Hepatocyte (in vitro differentiated cells): ENCODE results near the gene FOXD4L1. TPM values are rescaled to one million over a fixed set of nuclear protein-coding genes. Genes with fewer than 3 reads are reported as not detected.
A peak's percentile ranks its signal among the peaks of the same experiment; 100 is the strongest.
"Not testable (repeated sequence)": the region's sequence is repeated elsewhere in the genome, so short reads cannot be mapped to it uniquely, and the experiment has no call there.

ENCODE experiments used
- DNase-seq: peaks from one replicate; pipeline ENCODE4 v3.0.0-alpha.2; 2016; ENCODE audit warnings: low spot score
- H2AFZ ChIP-seq: fragments of 200-600 bp; sonication (generic); 2 replicates; pipeline ENCODE4 v1.6.0; 2016; ENCODE audit warnings: antibody characterized with exemption, mild to moderate bottlenecking
- H3K27ac ChIP-seq: fragments of 200-600 bp; sonication (generic); 2 replicates; pipeline ENCODE4 v1.5.1; 2016; ENCODE audit warnings: mild to moderate bottlenecking
- H3K27me3 ChIP-seq: fragments of 200-600 bp; sonication (generic); 2 replicates; pipeline ENCODE4 v1.6.1; 2016
- H3K36me3 ChIP-seq: fragments of 200-600 bp; sonication (generic); replicated peaks from 2 replicates; pipeline ENCODE4 v1.5.1; 2016; ENCODE audit warnings: low read depth; ENCODE audit not compliant: insufficient read depth
- H3K4me1 ChIP-seq: fragments of 200-600 bp; sonication (generic); 2 replicates; pipeline ENCODE4 v1.5.1; 2016; ENCODE audit warnings: mild to moderate bottlenecking, moderate library complexity; ENCODE audit not compliant: insufficient read depth
- H3K4me2 ChIP-seq: fragments of 200-600 bp; sonication (generic); 2 replicates; pipeline ENCODE4 v1.6.0; 2016
- H3K4me3 ChIP-seq: fragments of 200-600 bp; sonication (generic); 2 replicates; pipeline ENCODE4 v1.5.1; 2016; ENCODE audit warnings: mild to moderate bottlenecking
- H3K79me2 ChIP-seq: fragments of 200-600 bp; sonication (generic); 2 replicates; pipeline ENCODE4 v1.6.0; 2017; ENCODE audit warnings: mild to moderate bottlenecking
- H3K9me2 ChIP-seq: fragments of 200-600 bp; sonication (generic); replicated peaks from 2 replicates; pipeline ENCODE4 v1.6.0; 2017; ENCODE audit warnings: mild to moderate bottlenecking; ENCODE audit not compliant: insufficient read depth
- H3K9me3 ChIP-seq: fragments of 200-600 bp; sonication (generic); 2 replicates; pipeline ENCODE4 v1.5.1; 2016; ENCODE audit warnings: low read depth, mild to moderate bottlenecking
- H4K20me1 ChIP-seq: fragments of 200-600 bp; sonication (generic); 2 replicates; pipeline ENCODE4 v1.6.0; 2016; ENCODE audit warnings: mild to moderate bottlenecking; ENCODE audit not compliant: insufficient read depth, poor library complexity, severe bottlenecking
- EZH2phosphoT487 ChIP-seq: fragments of 200-600 bp; sonication (generic); IDR thresholded peaks from one replicate; pipeline ENCODE4 v1.6.1; 2018; ENCODE audit warnings: antibody characterized with exemption, mild to moderate bottlenecking, low read depth, moderate library complexity; ENCODE audit not compliant: unreplicated experiment, severe bottlenecking
- WGBS: methylation state at CpG from one replicate; pipeline ENCODE4 v1.1.6; 2016; ENCODE audit warnings: low lambda C conversion rate; ENCODE audit errors: missing lambda C conversion rate; 5-methylcytosine and 5-hydroxymethylcytosine counted together
- polyA plus RNA-seq: library from polyadenylated mRNA; unstranded; fragments of >200 nt; fragmentation: Nextera tagmentation; extraction: Ambion mirVana; gene quantifications from 2 replicates; pipeline ENCODE4 v1.2.1, GENCODE V29; 2016
- total RNA-seq: library from RNA; depleted of rRNA; stranded (reverse); fragments of >200 nt; gene quantifications from 2 replicates; pipeline ENCODE4 v1.2.3, GENCODE V29; 2014

FOXD4L1 gene
- total and polyA plus RNA-seq, 2 experiments from 2014 or later: 0.20 TPM; not detected in 1

- H3K4me2 ChIP-seq, H4K20me1 ChIP-seq, H3K36me3 ChIP-seq, H3K9me2 ChIP-seq, H3K4me1 ChIP-seq, DNase-seq, H3K27me3 ChIP-seq, H3K4me3 ChIP-seq, H3K79me2 ChIP-seq, H2AFZ ChIP-seq, H3K9me3 ChIP-seq, H3K27ac ChIP-seq: not testable (repeated sequence)
- WGBS: 80% methylated on average over 1 of the region's 4 CpGs
These were observed 34.5 kb downstream of the FOXD4L1 start for GRCh38 chr2:113532991-113533390.

DNA sequence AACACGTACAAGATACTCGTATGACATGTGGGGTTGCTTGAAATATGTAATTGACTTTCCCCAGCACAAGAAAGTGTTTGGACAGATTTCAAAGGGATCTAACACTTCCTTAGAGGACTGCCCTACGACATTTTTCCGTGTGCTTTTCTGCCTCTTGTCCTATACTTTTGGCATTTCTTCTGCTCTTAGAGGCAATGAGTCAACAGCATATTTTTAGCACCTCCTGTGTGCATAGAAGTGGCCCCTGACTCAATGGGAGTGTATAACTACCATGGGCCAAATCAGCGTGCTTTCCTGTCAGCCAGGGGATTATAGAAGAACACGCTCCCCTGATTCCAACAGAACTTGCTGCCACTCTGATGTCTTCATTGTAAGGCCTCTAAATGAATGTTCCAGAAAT lies 38.1 kb downstream of the FOXD4L1 start:
- H3K36me3 ChIP-seq, H3K4me2 ChIP-seq, H3K9me2 ChIP-seq, H4K20me1 ChIP-seq, H2AFZ ChIP-seq, H3K27ac ChIP-seq, H3K9me3 ChIP-seq, H3K4me1 ChIP-seq, H3K4me3 ChIP-seq, H3K27me3 ChIP-seq, H3K79me2 ChIP-seq, DNase-seq: not testable (repeated sequence)
- WGBS: 71% methylated on average over 6 of the region's 6 CpGs

DNA sequence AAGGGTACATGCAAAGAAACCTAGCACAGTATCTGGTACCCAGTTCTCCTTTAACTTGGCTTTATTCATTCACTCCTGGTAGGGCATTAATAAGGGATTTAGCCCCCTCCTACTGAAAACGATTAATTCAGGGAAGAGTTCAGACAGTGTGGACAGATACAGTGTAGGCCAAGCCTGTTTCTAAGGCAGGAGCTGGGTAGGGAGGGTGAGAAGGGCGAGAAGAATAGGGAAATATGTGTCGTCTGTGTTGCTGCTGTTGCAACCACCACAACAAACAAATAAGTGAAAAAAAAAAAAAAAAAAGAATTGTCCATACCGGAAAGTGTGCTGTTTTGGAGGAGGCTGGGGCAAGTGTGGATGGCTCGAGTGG lies 42.4 kb downstream of the FOXD4L1 start:
- WGBS: 17% methylated on average over 5 of the region's 5 CpGs
- not testable (repeated sequence) for H3K27me3 ChIP-seq, H3K79me2 ChIP-seq, H3K4me1 ChIP-seq, H3K9me3 ChIP-seq, H4K20me1 ChIP-seq, H3K4me3 ChIP-seq, DNase-seq, H3K27ac ChIP-seq, H3K36me3 ChIP-seq, H2AFZ ChIP-seq, H3K9me2 ChIP-seq
- H3K4me2 ChIP-seq: peak overlapping the region; percentile 98

DNA sequence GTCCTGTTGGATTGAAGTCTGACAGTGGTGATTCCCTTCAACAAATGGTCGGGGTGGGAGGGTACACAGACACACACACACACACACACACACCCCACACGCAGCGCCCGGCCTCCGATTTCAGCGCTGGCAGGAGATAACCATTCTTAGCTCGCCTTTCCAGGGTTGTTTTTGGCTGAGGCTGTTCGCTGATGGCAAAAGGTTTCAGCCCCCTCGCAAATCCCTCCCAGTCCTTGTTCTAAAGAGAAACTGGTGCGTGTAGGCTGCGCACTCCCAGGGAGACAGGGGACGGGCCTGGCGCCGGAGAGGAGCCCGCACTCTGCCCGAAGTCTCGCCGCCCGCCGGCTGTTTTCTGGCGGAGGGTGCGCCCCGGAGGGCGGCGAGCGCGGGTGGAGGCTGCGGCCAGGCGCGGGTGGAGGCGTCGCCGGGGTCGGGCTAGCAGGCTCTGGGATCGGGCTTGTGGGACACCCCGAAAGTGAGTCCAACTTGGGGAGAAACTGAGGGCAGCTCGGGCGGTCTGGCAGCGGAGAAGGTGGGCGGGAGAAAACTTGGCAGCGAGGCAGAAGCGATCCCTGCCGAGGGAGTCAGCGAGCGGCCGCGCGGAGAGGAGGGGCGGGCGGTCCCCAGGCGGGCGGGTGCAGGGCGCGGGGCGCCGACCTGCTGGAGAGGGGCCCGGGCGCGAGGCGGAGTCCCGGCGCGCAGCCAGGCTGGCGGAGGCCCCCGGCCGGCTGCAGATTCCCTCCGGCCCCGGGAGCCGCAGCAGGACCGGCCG lies 42.9 kb downstream of the FOXD4L1 start:
- not testable (repeated sequence) for H3K36me3 ChIP-seq, H3K4me1 ChIP-seq, H3K27me3 ChIP-seq, H3K9me2 ChIP-seq, H4K20me1 ChIP-seq, H3K9me3 ChIP-seq, H3K79me2 ChIP-seq
- 1% methylated on average over 37 of the region's 71 CpGs for WGBS
- Histone ChIP-seq H2AFZ (peak overlapping the region; percentile 68), H3K4me3 (peak overlapping the region; percentile 72), H3K27ac (peak overlapping the region; percentile 57), H3K4me2 (peak overlapping the region; percentile 98)
- peak; percentile 62 for TF ChIP-seq EZH2phosphoT487
- peak; percentile 20 for DNase-seq

DNA sequence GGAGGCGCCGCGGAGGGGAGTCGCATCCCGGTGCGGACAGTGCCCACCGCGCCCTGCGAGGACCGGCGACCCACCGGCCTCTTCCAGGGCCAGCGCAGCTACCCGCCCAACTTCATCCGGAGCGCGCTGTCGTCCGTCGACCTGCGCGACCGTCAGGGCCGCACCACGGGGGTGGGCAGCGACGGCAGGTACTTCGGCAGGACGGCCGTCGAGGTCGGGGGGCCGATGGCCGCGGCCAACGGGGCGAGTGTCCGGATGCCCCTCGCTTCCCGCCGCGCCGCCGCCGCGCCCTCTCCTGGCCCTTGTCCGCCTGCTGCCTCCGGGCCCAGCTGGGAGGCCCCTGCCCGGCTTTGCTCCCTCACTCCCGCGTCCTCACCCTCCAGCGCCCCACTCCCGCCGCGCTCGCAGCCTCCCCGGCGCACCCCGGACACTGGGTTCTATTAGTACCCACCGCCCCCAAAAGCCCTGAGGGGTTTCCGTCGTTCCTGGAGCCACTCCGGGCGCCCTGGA lies 43.6 kb downstream of the FOXD4L1 start:
- not testable (repeated sequence) for H3K4me1 ChIP-seq, H3K79me2 ChIP-seq, H3K27me3 ChIP-seq, H3K27ac ChIP-seq, H3K9me3 ChIP-seq, H3K9me2 ChIP-seq, DNase-seq, H3K36me3 ChIP-seq, H4K20me1 ChIP-seq
- Histone ChIP-seq H2AFZ (peak overlapping the region; percentile 68), H3K4me2 (peak overlapping the region; percentile 98), H3K4me3 (peak overlapping the region; percentile 72)
- peak; percentile 47 for TF ChIP-seq EZH2phosphoT487
- 3% methylated on average over 36 of the region's 64 CpGs for WGBS

- H3K79me2 ChIP-seq, H3K36me3 ChIP-seq, H3K9me2 ChIP-seq, H3K4me3 ChIP-seq, H3K27ac ChIP-seq, DNase-seq, H3K4me1 ChIP-seq, H3K27me3 ChIP-seq, H2AFZ ChIP-seq, H4K20me1 ChIP-seq, H3K9me3 ChIP-seq: not testable (repeated sequence)
- 7% methylated on average over 9 of the region's 9 CpGs for WGBS
- peak; percentile 11 for TF ChIP-seq EZH2phosphoT487
- peak overlapping the region; percentile 98 for H3K4me2 ChIP-seq
These were observed 44.1 kb downstream of the FOXD4L1 start for GRCh38 chr2:113542529-113542928.

Other genes starting within 250 kb of the FOXD4L1 start
- 0.20 TPM in 1 of 2 replicates, not detected in the other for gene PAX8, start 219.7 kb upstream of the FOXD4L1 start, total RNA-seq
- 0.05 and 0.16 TPM in 2 replicates for gene PAX8, start 219.7 kb upstream of the FOXD4L1 start, polyA plus RNA-seq
- gene ZNG1B, start 61.0 kb upstream of the FOXD4L1 start, total RNA-seq: 43.8 and 46.3 TPM in 2 replicates
- 52.3 and 55.4 TPM in 2 replicates for gene ZNG1B, start 61.0 kb upstream of the FOXD4L1 start, polyA plus RNA-seq
- 7.3 and 9.3 TPM in 2 replicates for gene RABL2A, start 128.6 kb downstream of the FOXD4L1 start, total RNA-seq
- 15.4 and 16.2 TPM in 2 replicates for gene RABL2A, start 128.6 kb downstream of the FOXD4L1 start, polyA plus RNA-seq